NCI-H1417 treated with DMSO at 0.1 percent for 48 hours (cell line): ENCODE measurements around the gene HOXB1.

Experiments
- DNase-seq: peaks from one replicate; lab custom pipeline; 2025; lab: John Stamatoyannopoulos, UW

The HOXB1 gene

GRCh38 chr17:48554412-48555257, 23.8 kb upstream of the HOXB1 start:
- DNase-seq: no peak

- DNase-seq: no peak
Observed at GRCh38 chr17:48553826-48554225, 23.0 kb upstream of the HOXB1 start.

- DNase-seq: no peak
Observed at GRCh38 chr17:48553190-48553547, 22.4 kb upstream of the HOXB1 start.

- DNase-seq: no peak
Observed at GRCh38 chr17:48552466-48553189, 21.8 kb upstream of the HOXB1 start.

DNA sequence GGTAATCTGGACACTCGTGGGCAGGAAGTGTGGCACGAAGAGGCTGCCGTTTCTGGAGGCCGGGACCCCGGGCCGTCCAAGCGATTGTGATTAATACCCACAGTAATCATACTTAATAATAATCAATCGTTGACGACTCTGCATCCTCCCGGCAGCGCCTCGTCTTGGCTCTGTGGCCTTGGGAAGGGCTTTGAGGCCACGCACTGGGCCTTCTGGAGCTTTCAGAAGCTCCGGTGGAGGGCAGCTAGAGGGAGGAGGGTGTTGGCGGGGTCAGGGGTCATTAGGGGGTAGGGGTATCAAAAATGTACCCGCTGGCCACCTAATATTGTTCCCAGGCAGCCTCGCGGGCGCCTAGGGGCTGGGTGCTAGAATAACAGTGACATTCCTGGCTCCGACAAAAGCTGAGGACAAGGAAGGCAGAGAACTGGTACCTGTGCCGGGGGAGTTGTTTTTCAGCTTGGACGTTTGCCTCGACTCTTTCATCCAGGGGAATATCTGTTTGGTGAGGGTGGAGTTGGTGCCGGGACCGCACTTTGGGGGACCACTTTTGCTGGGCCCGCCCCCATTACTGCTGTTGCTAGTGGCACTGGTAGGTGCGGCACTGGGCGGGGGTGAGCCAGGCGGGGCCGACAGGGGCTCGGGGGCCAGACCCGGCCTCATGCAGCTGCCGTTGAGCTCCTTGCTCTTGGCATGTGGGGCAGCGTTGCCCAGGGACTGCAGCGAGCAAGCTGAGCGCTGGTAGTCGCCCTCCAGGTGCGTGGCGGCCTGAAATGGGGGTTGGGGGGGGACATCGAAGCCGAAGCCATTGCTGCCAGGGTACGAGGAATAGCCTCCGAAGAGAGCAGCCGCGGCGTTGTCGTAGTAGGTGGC, 21.0 kb upstream of the HOXB1 start:
- no peak for DNase-seq

DNA sequence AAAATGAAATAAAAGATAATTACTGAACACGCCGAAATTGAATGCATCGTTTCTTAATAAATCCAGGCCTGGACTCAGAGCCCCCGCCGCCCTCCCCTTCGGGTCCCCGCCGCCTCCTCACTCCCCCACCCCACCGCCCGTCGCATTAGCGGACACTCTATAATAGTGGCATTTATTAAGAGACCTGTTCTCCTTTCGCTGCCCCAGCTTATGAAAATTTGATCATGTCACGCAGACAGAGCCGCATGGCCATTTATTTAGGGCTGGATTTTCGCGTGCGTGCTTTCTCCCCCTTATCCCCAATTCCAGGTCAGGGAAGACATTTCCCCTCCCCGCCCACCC, 20.4 kb upstream of the HOXB1 start:
- no peak for DNase-seq

GRCh38 chr17:48550502-48551213, 19.8 kb upstream of the HOXB1 start:
- DNase-seq: no peak

DNA sequence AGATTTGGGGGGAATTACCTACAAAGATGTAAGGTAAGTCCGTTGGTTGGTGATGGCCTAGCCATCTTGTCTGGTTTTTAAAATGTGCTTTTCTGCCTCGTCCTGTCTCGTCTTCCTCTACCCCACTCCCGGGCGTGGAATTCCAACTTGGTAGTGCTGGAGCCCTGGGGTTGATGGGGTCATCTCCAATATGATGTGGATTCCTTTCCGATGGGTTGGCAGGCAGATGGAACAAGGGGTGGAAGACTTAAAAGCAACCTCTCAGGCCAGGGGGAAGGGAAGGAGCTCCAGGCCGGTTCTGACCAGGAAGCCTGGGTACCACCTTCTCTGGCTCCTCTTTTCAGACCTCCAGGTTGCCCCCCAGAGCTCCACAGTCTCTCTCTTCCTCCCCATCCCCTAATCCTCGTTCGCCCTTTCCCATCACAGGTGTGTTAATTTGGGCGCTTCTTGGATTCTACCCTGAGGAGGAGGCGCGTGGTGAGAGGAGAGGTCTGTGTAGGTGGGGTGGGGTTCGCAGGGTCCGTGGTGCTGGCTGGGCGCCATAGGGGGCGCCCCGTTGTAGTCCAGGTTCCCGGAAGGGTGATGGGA, 19.2 kb upstream of the HOXB1 start:
- DNase-seq: no peak

DNA sequence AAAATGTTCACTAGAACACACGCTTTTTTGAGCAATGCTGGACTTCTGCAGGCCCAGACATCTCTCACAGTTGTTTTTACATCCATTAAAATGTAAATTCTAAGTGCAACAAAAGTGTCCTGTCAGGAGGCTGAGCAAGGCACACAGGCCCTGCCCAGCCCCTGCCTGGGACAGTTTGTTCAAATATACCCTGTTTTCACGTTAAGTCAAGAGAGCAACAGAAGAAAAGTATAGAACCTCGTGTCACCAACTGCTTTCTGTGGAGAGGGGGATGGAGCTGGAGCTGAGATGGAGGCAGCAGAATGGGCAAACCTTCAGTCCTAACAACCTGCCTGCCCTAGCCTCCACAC, 18.4 kb upstream of the HOXB1 start:
- DNase-seq: no peak

- no peak for DNase-seq
Observed at GRCh38 chr17:48548523-48549280, 17.9 kb upstream of the HOXB1 start.

DNA sequence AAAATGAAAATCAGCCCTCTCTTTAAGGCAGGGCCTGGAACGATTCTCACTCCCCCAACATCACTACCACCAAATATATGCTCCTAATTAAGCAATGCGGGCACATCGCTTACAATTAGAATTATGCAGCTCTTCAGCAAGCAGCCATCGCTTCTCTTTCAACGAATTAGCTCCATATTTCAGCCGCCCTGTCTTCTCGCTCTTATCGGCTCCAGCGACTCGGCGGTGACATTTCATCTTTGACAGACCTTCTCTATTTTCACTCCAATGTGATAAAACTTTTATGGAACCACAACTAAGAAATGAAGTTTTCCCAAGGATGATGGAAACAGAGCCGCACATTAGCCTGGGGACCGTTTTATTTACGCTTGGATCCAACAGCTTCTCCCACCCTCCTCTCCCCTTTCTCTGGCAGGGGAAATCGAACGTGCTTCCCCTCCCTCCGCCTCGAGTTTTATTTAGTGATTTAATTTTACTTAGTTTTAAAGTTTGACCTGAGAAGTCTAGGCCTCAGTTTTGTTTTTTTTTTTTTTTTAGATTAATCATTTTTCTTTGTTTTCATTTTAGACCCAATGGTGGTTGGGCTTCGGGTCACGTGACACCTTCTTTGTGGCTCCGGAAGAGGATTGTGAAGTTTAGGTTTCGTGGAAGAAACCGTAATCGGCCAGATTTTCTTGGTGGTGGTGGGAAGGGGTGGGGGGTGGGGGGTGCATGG, 17.2 kb upstream of the HOXB1 start:
- DNase-seq: no peak

DNA sequence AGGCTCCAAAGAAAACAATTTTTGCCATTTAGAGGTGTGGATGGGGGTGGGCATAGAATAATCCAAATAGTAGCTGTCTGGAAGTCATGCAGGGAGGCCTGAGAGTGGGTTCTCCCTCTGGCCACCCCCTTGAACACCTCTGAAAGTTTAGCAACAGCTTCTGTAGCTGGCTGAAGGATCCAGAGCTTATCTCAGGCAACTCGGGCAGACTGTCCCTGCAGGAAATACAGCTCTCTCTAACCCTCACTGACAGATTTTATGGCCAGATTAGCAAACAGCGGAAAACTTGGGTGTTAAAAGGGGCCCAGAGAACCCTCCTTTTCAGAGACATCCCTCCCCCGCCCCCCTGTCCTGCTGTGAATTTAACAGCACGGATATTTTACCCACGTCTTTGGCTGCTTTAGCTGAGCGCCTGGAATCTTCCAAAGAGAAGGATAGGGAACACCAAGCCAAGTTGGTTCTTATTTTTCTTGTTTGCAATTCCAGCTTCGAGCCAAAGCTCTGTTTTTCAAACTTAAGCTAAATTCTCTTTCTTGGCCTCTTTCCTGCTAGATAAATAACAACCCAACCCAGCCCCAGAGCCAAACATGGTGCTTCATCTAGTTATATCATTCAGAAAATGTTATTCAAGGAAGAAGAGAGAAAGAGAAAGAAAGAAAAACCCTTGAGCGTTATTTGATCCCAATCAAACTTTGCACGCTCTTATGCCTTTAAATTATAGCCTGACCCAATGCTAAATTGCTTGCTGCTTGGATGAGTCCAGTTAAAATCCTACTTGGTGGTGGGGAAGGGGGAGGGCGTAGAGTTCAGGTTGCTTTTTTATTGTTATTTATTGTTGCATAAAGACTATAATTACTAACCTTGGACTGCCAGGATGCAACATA, 16.4 kb upstream of the HOXB1 start:
- peak; percentile 46 for DNase-seq

DNA sequence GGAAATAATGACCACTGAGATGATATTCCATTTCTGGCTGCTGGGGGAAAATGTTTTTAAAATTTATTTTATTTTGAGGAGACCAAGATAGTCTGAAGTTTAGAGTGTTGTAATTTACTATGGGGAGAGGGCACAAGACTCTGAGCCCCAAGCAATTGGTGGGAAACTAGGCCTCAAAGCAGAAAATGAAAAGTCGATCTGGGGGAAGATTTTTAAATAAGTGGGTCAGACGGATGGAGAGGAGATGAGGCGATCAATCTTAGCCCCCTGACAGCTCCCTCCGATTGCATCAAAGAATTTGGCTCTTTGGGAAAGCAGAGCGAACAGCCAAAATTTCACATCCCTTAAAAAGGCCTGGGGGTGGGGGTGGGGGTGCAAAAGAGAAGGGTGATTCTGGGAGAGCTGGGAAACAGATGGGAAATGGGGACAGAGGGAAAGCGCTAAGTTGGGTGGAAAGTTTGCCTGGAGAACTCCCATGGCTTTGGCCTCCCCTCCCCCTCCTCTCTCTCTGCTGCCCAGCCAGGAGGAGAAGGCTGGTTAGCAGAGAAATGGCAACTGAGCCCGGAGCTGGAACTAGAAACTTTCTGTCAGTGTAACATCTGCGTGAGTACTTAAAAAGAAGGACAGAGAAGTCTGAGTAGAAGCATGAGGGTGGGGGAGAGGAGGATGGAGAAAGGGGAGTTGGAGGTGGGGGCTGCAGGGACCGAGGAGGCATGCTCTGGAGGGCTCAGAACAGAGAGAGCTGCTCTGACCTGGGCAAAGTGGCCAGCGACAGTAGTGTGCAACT, 15.5 kb upstream of the HOXB1 start:
- no peak for DNase-seq

- no peak for DNase-seq
Observed at GRCh38 chr17:48545539-48545938, 14.7 kb upstream of the HOXB1 start.

- no peak for DNase-seq
Observed at GRCh38 chr17:48545022-48545375, 14.2 kb upstream of the HOXB1 start, which contains the start of gene HOXB2. Gene HOXB2, minus strand, starts transcription at chr17:48545109. Its CDS starts 198 bp downstream, at chr17:48544911.

DNA sequence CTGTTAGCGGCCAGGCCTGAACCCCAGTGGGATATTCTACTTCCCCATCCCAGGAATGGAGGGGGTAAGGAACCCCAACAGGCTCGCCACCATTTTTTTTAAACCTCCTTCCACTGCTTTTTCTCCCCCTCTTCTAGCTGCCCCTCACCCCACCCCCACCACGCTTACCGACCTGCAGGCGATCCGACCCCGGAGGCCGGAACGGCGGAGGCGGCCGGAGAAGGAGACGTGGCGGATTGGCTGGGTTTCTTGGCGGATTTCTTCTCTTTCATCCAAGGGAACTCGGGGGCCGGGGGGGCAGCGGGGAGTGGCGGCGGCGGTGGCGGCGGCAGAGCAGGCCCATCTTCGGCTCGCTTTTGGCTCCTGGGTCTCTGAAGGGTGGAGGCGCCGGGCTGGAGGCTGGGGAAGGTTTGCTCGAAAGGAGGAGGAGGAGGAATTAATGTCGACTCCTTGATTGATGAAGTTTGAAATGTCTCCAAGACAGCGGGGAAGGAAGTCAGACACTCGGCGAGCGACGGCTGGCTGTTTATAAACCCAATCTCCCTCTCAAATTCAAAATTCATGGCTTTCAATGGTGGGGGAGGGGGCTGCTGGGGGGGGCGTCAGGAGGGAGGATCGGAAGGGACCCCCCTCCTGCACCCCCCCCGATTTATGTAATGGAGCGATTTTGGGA, 13.7 kb upstream of the HOXB1 start:
- no peak for DNase-seq

GRCh38 chr17:48543854-48544348, 13.1 kb upstream of the HOXB1 start:
- no peak for DNase-seq
